Measurements from ENCODE around the gene MCL1.
"Not testable (repeated sequence)": the region's sequence is repeated elsewhere in the genome, so short reads cannot be mapped to it uniquely, and the experiment has no call there.

Gene MCL1

GRCh38 chr1:150610576-150610975, 31.2 kb upstream of the MCL1 start:
- Mint-ChIP-seq H3K4me3 (no peak overlapping the region), H3K4me1 (peaks cover 41% of the 10 kb centered on the region), H3K9me3 (no peaks in the 10 kb centered on the region), H3K27ac (peak overlapping the region; percentile 75), H3K36me3 (peaks cover 11% of the 10 kb centered on the region), H3K27me3 (no peaks in the 10 kb centered on the region)
- no peak for ATAC-seq

- Mint-ChIP-seq H3K9me3 (no peaks in the 10 kb centered on the region), H3K4me3 (no peak overlapping the region), H3K36me3 (peaks cover 5% of the 10 kb centered on the region), H3K27ac (no peak overlapping the region), H3K4me1 (peaks cover 35% of the 10 kb centered on the region), H3K27me3 (no peaks in the 10 kb centered on the region)
- no peak for ATAC-seq
These were observed 30.3 kb upstream of the MCL1 start for GRCh38 chr1:150609732-150610131.

GRCh38 chr1:150606463-150607142, 27.2 kb upstream of the MCL1 start:
- Mint-ChIP-seq H3K4me3 (no peak overlapping the region), H3K4me1 (peaks cover 7% of the 10 kb centered on the region), H3K27ac (no peak overlapping the region), H3K9me3 (no peaks in the 10 kb centered on the region), H3K36me3 (peaks cover 5% of the 10 kb centered on the region), H3K27me3 (no peaks in the 10 kb centered on the region)
- no peak for ATAC-seq

GRCh38 chr1:150605451-150605731, 26.0 kb upstream of the MCL1 start:
- H3K4me1 Mint-ChIP-seq, H3K4me3 Mint-ChIP-seq, ATAC-seq, H3K27ac Mint-ChIP-seq, H3K36me3 Mint-ChIP-seq, H3K9me3 Mint-ChIP-seq, H3K27me3 Mint-ChIP-seq: not testable (repeated sequence)

- H3K36me3 Mint-ChIP-seq: peaks cover 11% of the 10 kb centered on the region
- no peaks in the 10 kb centered on the region for H3K9me3 Mint-ChIP-seq
- no peak for ATAC-seq
- no peaks in the 10 kb centered on the region for H3K27me3 Mint-ChIP-seq
- no peaks in the 10 kb centered on the region for H3K4me1 Mint-ChIP-seq
- no peak overlapping the region for H3K4me3 Mint-ChIP-seq
- no peak overlapping the region for H3K27ac Mint-ChIP-seq
These were observed 24.8 kb upstream of the MCL1 start for GRCh38 chr1:150604226-150604588.

- no peaks in the 10 kb centered on the region for H3K9me3 Mint-ChIP-seq
- H3K27me3 Mint-ChIP-seq: no peaks in the 10 kb centered on the region
- no peaks in the 10 kb centered on the region for H3K4me1 Mint-ChIP-seq
- H3K4me3 Mint-ChIP-seq: no peak overlapping the region
- ATAC-seq: no peak
- peaks cover 7% of the 10 kb centered on the region for H3K36me3 Mint-ChIP-seq
- H3K27ac Mint-ChIP-seq: no peak overlapping the region
These were observed 24.3 kb upstream of the MCL1 start for GRCh38 chr1:150603711-150604110.

- not testable (repeated sequence) for ATAC-seq, H3K27ac Mint-ChIP-seq, H3K9me3 Mint-ChIP-seq, H3K4me1 Mint-ChIP-seq, H3K4me3 Mint-ChIP-seq, H3K27me3 Mint-ChIP-seq, H3K36me3 Mint-ChIP-seq
These were observed 23.0 kb upstream of the MCL1 start for GRCh38 chr1:150602372-150602771.

GRCh38 chr1:150601540-150601939, 22.1 kb upstream of the MCL1 start:
- Mint-ChIP-seq H3K27me3 (no peaks in the 10 kb centered on the region), H3K36me3 (peaks cover 7% of the 10 kb centered on the region), H3K4me1 (no peaks in the 10 kb centered on the region), H3K27ac (no peak overlapping the region), H3K4me3 (no peak overlapping the region), H3K9me3 (no peaks in the 10 kb centered on the region)
- no peak for ATAC-seq

GRCh38 chr1:150598346-150598745, 18.9 kb upstream of the MCL1 start:
- H3K4me3 Mint-ChIP-seq, H3K9me3 Mint-ChIP-seq, H3K27me3 Mint-ChIP-seq, ATAC-seq, H3K27ac Mint-ChIP-seq, H3K4me1 Mint-ChIP-seq: not testable (repeated sequence)
- peaks cover 28% of the 10 kb centered on the region for H3K36me3 Mint-ChIP-seq

GRCh38 chr1:150596976-150597375, 17.6 kb upstream of the MCL1 start:
- Mint-ChIP-seq H3K4me3 (no peak overlapping the region), H3K36me3 (peaks cover 29% of the 10 kb centered on the region), H3K9me3 (no peaks in the 10 kb centered on the region), H3K4me1 (peaks cover 8% of the 10 kb centered on the region), H3K27me3 (no peaks in the 10 kb centered on the region), H3K27ac (no peak overlapping the region)
- ATAC-seq: no peak

- no peak overlapping the region for H3K4me3 Mint-ChIP-seq
- peaks cover 8% of the 10 kb centered on the region for H3K4me1 Mint-ChIP-seq
- H3K27ac Mint-ChIP-seq: no peak overlapping the region
- no peaks in the 10 kb centered on the region for H3K9me3 Mint-ChIP-seq
- no peak for ATAC-seq
- H3K27me3 Mint-ChIP-seq: no peaks in the 10 kb centered on the region
- peaks cover 29% of the 10 kb centered on the region for H3K36me3 Mint-ChIP-seq
These were observed 16.9 kb upstream of the MCL1 start for GRCh38 chr1:150596095-150596892.

- no peak for ATAC-seq
- Mint-ChIP-seq H3K4me3 (no peak overlapping the region), H3K36me3 (peaks cover 27% of the 10 kb centered on the region), H3K27me3 (no peaks in the 10 kb centered on the region), H3K9me3 (no peaks in the 10 kb centered on the region), H3K27ac (peak overlapping the region; percentile 4), H3K4me1 (peaks cover 21% of the 10 kb centered on the region)
These were observed 3.0 kb upstream of the MCL1 start for GRCh38 chr1:150582371-150582770.

- H3K9me3 Mint-ChIP-seq, H3K27me3 Mint-ChIP-seq, H3K4me3 Mint-ChIP-seq, ATAC-seq: not testable (repeated sequence)
- peaks cover 21% of the 10 kb centered on the region for H3K4me1 Mint-ChIP-seq
- peaks cover 31% of the 10 kb centered on the region for H3K36me3 Mint-ChIP-seq
- H3K27ac Mint-ChIP-seq: peak overlapping the region; percentile 4
These were observed 2.6 kb upstream of the MCL1 start for GRCh38 chr1:150581962-150582361.

- not testable (repeated sequence) for H3K4me3 Mint-ChIP-seq, H3K27me3 Mint-ChIP-seq, H3K9me3 Mint-ChIP-seq, ATAC-seq, H3K27ac Mint-ChIP-seq
- peaks cover 36% of the 10 kb centered on the region for H3K36me3 Mint-ChIP-seq
- H3K4me1 Mint-ChIP-seq: peaks cover 21% of the 10 kb centered on the region
These were observed 2.0 kb upstream of the MCL1 start for GRCh38 chr1:150581437-150581836.

- not testable (repeated sequence) for ATAC-seq, H3K27me3 Mint-ChIP-seq, H3K9me3 Mint-ChIP-seq, H3K4me3 Mint-ChIP-seq
- peak overlapping the region; percentile 95 for H3K27ac Mint-ChIP-seq
- peaks cover 41% of the 10 kb centered on the region for H3K36me3 Mint-ChIP-seq
- H3K4me1 Mint-ChIP-seq: peaks cover 24% of the 10 kb centered on the region
These were observed 1.6 kb upstream of the MCL1 start for GRCh38 chr1:150580966-150581365.

GRCh38 chr1:150579945-150580642, 684 bp upstream of the MCL1 start:
- H3K36me3 Mint-ChIP-seq: peaks cover 46% of the 10 kb centered on the region
- H3K27ac Mint-ChIP-seq: peak overlapping the region; percentile 95
- H3K4me1 Mint-ChIP-seq: peaks cover 33% of the 10 kb centered on the region
- no peak for ATAC-seq
- H3K9me3 Mint-ChIP-seq: no peaks in the 10 kb centered on the region
- H3K27me3 Mint-ChIP-seq: no peaks in the 10 kb centered on the region
- H3K4me3 Mint-ChIP-seq: peak overlapping the region; percentile 99
